ENCODE measurements around the gene ZIC2.
A peak's percentile ranks its signal among the peaks of the same experiment; 100 is the strongest.

The ZIC2 gene

DNA sequence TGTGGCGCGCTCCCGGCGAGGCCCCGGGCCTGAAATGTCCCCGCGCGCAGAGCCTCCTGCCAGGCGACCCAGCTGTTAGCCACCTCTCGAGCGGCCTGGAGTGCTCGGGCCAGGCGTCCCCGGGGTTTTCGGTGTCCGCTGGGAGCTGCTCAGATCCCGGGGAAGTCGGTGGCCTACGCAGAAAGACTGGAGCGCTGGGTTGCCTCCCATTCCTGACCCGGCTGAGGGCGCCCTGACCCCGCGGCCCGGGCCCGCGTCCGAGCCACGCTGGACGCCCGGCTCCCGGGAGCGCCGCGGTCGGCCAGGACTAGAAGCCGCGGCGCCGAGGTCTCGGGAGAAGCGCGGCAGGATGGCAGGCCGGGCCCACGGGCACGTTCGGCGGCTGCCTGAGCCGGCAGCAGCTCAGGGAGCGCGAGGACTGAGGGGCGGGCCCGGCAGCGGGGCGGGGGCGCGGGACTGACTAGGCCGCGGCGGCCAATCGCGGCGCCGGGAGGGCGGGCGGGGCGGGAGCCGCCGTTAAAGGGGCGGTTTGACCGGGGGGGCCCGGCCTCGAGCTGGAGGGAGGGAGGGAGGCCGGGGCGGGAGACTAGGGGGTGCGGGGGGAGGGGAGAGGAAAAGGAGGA lies 1.3 kb upstream of the ZIC2 start:
- H3K9ac ChIP-seq (ENCODE audit: low read depth in 1 of 2, low read length in 2 of 2): no peak overlapping the region
- H3K4me3 ChIP-seq (ENCODE audit: low read depth in 1 of 2, low read length in 2 of 2): peak overlapping the region; percentile 50
- no peak overlapping the region for H3K27ac ChIP-seq (ENCODE audit: low read depth, low read length)
- H3K4me1 ChIP-seq (ENCODE audit: control insufficient read depth in 1 of 2, insufficient read depth in 2 of 2, low read length in 2 of 2): peaks cover 10 to 14% of the 10 kb centered on the region in 2 donors
- H3K36me3 ChIP-seq (ENCODE audit: control insufficient read depth in 1 of 2, insufficient read depth in 2 of 2, low read length in 2 of 2): no peaks in the 10 kb centered on the region
- H3K27me3 ChIP-seq (ENCODE audit: control insufficient read depth in 1 of 2, insufficient read depth in 2 of 2, low read length in 2 of 2): peaks cover 79 to 83% of the 10 kb centered on the region in 2 donors
- H3K9me3 ChIP-seq (ENCODE audit: control insufficient read depth in 1 of 2, low read length in 2 of 2): no peaks in the 10 kb centered on the region

DNA sequence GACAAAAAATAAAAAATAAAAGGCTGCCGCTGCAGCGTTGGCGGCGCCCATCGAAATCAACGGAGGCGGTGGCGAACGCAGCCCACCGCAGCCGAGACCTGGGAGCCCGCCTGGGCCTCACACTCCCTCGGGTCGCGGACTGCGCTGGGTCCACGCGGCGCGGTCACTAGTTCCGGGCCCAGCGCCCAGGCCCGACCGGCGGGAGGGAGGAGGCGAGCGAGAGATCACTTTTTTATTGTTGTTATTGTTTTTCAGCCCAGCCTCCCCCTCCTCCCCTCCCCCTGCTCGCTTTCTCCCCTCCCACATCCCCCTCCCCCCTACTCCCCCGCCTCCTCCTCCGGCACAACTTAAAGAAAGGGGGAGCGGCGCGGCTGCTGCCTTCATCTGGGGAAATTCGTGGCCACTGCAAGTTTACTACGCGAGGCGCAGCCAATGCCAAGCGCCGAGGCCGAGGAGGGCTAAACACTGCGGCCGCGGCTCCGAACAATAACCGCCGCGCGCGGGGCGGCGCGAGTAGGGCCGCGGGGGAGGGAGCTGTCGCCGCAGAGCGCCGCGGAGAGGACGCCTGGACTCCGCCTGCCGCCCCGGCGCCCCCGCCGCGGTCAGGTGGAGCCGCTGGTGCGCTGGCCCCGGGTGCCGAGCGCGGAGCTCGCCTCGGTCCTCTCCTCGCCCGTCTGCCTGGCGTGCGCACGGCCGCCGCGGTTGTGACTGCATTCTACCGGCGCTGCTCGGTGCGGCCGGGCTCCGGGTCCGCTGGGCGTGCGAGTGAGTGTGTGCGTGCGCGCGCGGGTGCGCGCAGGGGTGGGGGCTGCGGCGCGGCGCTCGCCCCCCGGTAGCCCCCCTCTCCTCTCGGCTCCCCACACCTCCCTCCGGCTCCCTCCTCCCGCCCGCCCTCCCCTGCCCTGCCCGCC lies 505 bp upstream of the ZIC2 start:
- Histone ChIP-seq H3K27ac (ENCODE audit: low read depth, low read length) (no peak overlapping the region), H3K4me1 (ENCODE audit: control insufficient read depth in 1 of 2, insufficient read depth in 2 of 2, low read length in 2 of 2) (peaks cover 10 to 14% of the 10 kb centered on the region in 2 donors), H3K4me3 (ENCODE audit: low read depth in 1 of 2, low read length in 2 of 2) (peak overlapping the region in 1 of 2 donors; percentile 57), H3K36me3 (ENCODE audit: control insufficient read depth in 1 of 2, insufficient read depth in 2 of 2, low read length in 2 of 2) (no peaks in the 10 kb centered on the region), H3K9me3 (ENCODE audit: control insufficient read depth in 1 of 2, low read length in 2 of 2) (no peaks in the 10 kb centered on the region), H3K27me3 (ENCODE audit: control insufficient read depth in 1 of 2, insufficient read depth in 2 of 2, low read length in 2 of 2) (peaks cover 75 to 79% of the 10 kb centered on the region in 2 donors), H3K9ac (ENCODE audit: low read depth in 1 of 2, low read length in 2 of 2) (no peak overlapping the region)

DNA sequence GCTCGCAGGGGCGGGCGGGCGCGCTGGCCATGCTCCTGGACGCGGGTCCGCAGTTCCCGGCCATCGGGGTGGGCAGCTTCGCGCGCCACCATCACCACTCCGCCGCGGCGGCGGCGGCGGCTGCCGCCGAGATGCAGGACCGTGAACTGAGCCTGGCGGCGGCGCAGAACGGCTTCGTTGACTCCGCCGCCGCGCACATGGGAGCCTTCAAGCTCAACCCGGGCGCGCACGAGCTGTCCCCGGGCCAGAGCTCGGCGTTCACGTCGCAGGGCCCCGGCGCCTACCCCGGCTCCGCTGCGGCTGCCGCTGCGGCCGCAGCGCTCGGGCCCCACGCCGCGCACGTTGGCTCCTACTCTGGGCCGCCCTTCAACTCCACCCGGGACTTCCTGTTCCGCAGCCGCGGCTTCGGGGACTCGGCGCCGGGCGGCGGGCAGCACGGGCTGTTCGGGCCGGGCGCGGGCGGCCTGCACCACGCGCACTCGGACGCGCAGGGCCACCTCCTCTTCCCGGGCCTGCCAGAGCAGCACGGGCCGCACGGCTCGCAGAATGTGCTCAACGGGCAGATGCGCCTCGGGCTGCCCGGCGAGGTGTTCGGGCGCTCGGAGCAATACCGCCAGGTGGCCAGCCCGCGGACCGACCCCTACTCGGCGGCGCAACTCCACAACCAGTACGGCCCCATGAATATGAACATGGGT lies 599 bp downstream of the ZIC2 start:
- Histone ChIP-seq H3K36me3 (ENCODE audit: control insufficient read depth in 1 of 2, insufficient read depth in 2 of 2, low read length in 2 of 2) (no peaks in the 10 kb centered on the region), H3K9ac (ENCODE audit: low read depth in 1 of 2, low read length in 2 of 2) (no peak overlapping the region), H3K4me3 (ENCODE audit: low read depth in 1 of 2, low read length in 2 of 2) (peak overlapping the region in 1 of 2 donors; percentile 16), H3K4me1 (ENCODE audit: control insufficient read depth in 1 of 2, insufficient read depth in 2 of 2, low read length in 2 of 2) (peaks cover 10 to 14% of the 10 kb centered on the region in 2 donors), H3K9me3 (ENCODE audit: control insufficient read depth in 1 of 2, low read length in 2 of 2) (no peaks in the 10 kb centered on the region), H3K27me3 (ENCODE audit: control insufficient read depth in 1 of 2, insufficient read depth in 2 of 2, low read length in 2 of 2) (peaks cover 75 to 79% of the 10 kb centered on the region in 2 donors), H3K27ac (ENCODE audit: low read depth, low read length) (no peak overlapping the region)

DNA sequence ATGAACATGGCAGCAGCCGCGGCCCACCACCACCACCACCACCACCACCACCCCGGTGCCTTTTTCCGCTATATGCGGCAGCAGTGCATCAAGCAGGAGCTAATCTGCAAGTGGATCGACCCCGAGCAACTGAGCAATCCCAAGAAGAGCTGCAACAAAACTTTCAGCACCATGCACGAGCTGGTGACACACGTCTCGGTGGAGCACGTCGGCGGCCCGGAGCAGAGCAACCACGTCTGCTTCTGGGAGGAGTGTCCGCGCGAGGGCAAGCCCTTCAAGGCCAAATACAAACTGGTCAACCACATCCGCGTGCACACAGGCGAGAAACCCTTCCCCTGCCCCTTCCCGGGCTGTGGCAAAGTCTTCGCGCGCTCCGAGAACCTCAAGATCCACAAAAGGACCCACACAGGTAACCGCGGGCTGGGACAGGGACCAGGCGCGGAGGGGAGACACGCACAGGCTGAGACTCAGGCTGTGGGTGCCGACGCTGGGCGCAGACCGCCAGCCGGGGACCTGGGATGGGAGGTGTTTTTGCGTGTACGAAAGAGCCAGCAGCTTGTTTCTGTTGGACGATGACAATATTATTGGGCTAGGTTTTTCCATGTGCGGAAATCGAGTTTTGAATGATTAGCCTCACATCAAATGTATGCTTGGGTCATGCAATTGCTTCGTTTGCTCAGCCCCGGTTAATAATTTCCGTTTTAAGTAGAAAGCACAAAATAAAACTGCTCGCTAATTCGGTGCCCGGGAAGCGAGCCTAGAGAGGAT lies 1.3 kb downstream of the ZIC2 start:
- Histone ChIP-seq H3K9me3 (ENCODE audit: control insufficient read depth in 1 of 2, low read length in 2 of 2) (no peaks in the 10 kb centered on the region), H3K36me3 (ENCODE audit: control insufficient read depth in 1 of 2, insufficient read depth in 2 of 2, low read length in 2 of 2) (no peaks in the 10 kb centered on the region), H3K27ac (ENCODE audit: low read depth, low read length) (no peak overlapping the region), H3K4me3 (ENCODE audit: low read depth in 1 of 2, low read length in 2 of 2) (no peak overlapping the region), H3K27me3 (ENCODE audit: control insufficient read depth in 1 of 2, insufficient read depth in 2 of 2, low read length in 2 of 2) (peaks cover 75 to 79% of the 10 kb centered on the region in 2 donors), H3K4me1 (ENCODE audit: control insufficient read depth in 1 of 2, insufficient read depth in 2 of 2, low read length in 2 of 2) (peaks cover 10 to 14% of the 10 kb centered on the region in 2 donors), H3K9ac (ENCODE audit: low read depth in 1 of 2, low read length in 2 of 2) (no peak overlapping the region)

DNA sequence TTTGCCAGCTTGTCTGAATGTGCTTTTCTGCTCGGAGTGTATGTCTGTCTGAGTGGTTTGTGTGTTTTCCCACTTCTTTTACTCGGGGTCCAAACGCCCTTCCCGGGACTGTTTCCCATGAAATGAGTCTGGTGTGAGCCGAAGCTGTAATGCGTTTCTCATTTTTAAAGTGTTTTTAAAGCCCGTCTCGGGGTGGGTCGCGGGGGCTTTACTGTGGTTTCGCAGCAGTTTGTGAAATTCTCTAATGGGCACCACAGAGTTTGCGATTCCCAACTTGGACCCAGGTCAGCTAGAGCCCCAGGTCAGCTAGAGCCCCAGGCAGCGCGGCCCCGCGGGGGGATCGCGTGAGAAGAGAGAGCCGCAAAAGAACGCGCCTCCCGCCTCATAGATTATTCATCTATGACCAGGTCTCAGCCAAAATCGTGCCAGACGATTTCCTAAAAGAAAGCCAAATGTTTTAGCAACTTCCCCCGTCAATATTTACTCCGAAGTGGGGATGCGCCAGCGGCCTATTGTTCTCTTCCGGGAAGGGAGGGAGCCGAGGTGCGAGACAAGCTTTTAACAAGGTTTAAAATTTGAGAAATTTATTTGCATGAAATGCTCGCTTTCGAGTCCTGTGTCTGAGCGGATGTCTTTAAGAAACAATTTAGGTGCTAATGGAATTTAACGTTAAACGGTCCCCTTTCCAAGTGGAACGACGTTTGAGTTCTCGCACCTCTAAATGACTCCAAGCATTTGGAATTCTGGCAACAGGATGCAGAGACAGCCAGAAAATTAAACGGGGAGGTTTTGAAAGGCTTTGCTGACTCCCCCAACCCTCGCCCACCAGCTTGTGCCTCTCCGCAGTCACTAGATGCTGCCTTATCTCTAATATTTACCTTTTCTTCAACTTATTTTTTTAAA lies 2.2 kb downstream of the ZIC2 start:
- Histone ChIP-seq H3K4me3 (ENCODE audit: low read depth in 1 of 2, low read length in 2 of 2) (no peak overlapping the region), H3K36me3 (ENCODE audit: control insufficient read depth in 1 of 2, insufficient read depth in 2 of 2, low read length in 2 of 2) (no peaks in the 10 kb centered on the region), H3K27me3 (ENCODE audit: control insufficient read depth in 1 of 2, insufficient read depth in 2 of 2, low read length in 2 of 2) (peaks cover 73 to 79% of the 10 kb centered on the region in 2 donors), H3K27ac (ENCODE audit: low read depth, low read length) (no peak overlapping the region), H3K4me1 (ENCODE audit: control insufficient read depth in 1 of 2, insufficient read depth in 2 of 2, low read length in 2 of 2) (peaks cover 10 to 14% of the 10 kb centered on the region in 2 donors), H3K9ac (ENCODE audit: low read depth in 1 of 2, low read length in 2 of 2) (no peak overlapping the region), H3K9me3 (ENCODE audit: control insufficient read depth in 1 of 2, low read length in 2 of 2) (no peaks in the 10 kb centered on the region)

DNA sequence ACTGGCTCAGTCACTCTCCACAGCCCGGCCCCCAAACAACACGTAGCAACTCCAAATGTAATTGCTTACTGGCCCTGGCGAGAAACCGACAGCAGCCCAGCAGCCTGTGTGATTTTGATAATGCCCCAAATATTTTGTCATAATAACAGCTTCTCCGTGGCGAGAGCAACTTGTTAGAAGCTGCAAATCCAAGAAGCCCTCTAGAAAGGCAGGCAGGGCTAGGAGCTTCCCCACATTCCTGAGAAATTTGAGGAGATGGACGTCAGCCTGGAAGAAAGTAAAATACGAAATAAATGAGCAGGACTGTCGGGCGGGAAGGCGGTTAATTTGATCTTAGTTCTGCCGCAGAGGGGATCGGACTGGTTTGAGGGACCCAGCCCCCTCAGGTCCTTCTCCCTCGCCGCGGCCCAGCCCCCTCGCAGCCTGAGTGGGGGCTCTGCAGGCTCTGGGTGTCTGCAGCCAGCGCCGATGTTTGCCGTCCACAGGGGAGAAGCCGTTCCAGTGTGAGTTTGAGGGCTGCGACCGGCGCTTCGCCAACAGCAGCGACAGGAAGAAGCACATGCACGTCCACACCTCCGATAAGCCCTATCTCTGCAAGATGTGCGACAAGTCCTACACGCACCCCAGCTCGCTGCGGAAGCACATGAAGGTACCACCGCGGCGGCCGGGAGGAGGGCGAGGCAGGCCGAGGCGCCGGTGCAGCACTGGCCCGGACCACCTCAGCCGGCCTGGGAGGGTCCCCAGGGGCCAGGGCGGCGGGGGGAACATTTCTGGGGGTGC lies 3.1 kb downstream of the ZIC2 start:
- H3K27ac ChIP-seq (ENCODE audit: low read depth, low read length): no peak overlapping the region
- H3K9ac ChIP-seq (ENCODE audit: low read depth in 1 of 2, low read length in 2 of 2): no peak overlapping the region
- H3K9me3 ChIP-seq (ENCODE audit: control insufficient read depth in 1 of 2, low read length in 2 of 2): no peaks in the 10 kb centered on the region
- H3K27me3 ChIP-seq (ENCODE audit: control insufficient read depth in 1 of 2, insufficient read depth in 2 of 2, low read length in 2 of 2): peaks cover 73 to 79% of the 10 kb centered on the region in 2 donors
- no peaks in the 10 kb centered on the region for H3K36me3 ChIP-seq (ENCODE audit: control insufficient read depth in 1 of 2, insufficient read depth in 2 of 2, low read length in 2 of 2)
- no peak overlapping the region for H3K4me3 ChIP-seq (ENCODE audit: low read depth in 1 of 2, low read length in 2 of 2)
- H3K4me1 ChIP-seq (ENCODE audit: control insufficient read depth in 1 of 2, insufficient read depth in 2 of 2, low read length in 2 of 2): peaks cover 12% of the 10 kb centered on the region in 2 donors

DNA sequence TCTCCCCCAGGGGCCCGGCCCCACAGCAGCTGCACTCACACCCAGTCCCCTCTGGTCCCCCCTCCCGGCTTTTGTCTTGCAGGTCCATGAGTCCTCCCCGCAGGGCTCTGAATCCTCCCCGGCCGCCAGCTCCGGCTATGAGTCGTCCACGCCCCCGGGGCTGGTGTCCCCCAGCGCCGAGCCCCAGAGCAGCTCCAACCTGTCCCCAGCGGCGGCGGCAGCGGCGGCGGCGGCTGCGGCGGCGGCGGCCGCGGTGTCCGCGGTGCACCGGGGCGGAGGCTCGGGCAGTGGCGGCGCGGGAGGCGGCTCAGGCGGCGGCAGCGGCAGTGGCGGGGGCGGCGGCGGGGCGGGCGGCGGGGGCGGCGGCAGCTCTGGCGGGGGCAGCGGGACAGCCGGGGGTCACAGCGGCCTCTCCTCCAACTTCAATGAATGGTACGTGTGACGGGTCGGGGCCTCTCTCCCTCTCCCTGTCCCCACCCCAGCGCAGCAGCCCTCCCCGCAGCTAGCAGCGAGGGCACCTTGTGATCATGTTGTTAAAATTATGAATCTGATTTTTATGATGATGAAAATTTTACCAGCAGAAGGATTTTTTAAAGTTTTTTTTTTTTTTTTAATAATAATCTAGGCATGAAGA lies 3.8 kb downstream of the ZIC2 start:
- H3K27me3 ChIP-seq (ENCODE audit: control insufficient read depth in 1 of 2, insufficient read depth in 2 of 2, low read length in 2 of 2): peaks cover 73 to 79% of the 10 kb centered on the region in 2 donors

DNA sequence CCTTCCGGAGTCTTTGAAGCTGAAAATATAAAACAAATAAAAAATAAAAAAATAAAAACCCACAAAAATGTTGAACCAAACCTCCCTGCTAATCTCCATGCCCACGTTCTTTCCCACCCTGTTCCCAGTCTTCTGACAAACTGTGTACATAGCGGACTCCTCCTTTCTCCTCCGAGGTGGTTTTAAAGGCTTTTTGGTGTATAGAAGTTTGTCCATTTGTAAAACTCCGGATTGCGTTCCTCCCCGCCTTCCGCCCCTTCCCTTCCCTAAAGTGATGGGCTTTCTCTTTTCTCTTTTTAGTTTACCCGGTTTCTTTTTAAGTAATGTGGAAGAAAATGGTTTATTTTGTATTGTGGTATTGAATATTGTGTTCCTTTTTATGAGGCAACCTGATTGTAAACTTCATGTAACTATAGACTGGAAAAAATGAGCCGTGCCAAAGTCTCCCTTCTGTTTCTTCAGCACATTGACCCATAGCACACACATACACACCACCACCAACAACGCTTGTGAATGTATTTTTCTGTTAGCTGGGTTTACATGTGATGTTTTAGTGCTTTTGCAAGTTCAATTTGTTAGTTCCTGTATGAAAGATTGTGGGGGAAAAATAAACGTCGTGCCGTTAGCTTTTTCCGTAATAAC lies 4.4 kb downstream of the ZIC2 start:
- Histone ChIP-seq H3K4me3 (ENCODE audit: low read depth in 1 of 2, low read length in 2 of 2) (no peak overlapping the region), H3K27ac (ENCODE audit: low read depth, low read length) (no peak overlapping the region), H3K9me3 (ENCODE audit: control insufficient read depth in 1 of 2, low read length in 2 of 2) (no peaks in the 10 kb centered on the region), H3K36me3 (ENCODE audit: control insufficient read depth in 1 of 2, insufficient read depth in 2 of 2, low read length in 2 of 2) (no peaks in the 10 kb centered on the region), H3K27me3 (ENCODE audit: control insufficient read depth in 1 of 2, insufficient read depth in 2 of 2, low read length in 2 of 2) (peaks cover 79 to 86% of the 10 kb centered on the region in 2 donors), H3K4me1 (ENCODE audit: control insufficient read depth in 1 of 2, insufficient read depth in 2 of 2, low read length in 2 of 2) (peaks cover 14 to 15% of the 10 kb centered on the region in 2 donors), H3K9ac (ENCODE audit: low read depth in 1 of 2, low read length in 2 of 2) (no peak overlapping the region)

More for the DNA sequence above, 3.8 kb downstream of the ZIC2 start:
- Histone ChIP-seq H3K4me1 (ENCODE audit: control insufficient read depth in 1 of 2, insufficient read depth in 2 of 2, low read length in 2 of 2) (peaks cover 13 to 15% of the 10 kb centered on the region in 2 donors), H3K27ac (ENCODE audit: low read depth, low read length) (no peak overlapping the region), H3K4me3 (ENCODE audit: low read depth in 1 of 2, low read length in 2 of 2) (no peak overlapping the region), H3K9ac (ENCODE audit: low read depth in 1 of 2, low read length in 2 of 2) (no peak overlapping the region), H3K9me3 (ENCODE audit: control insufficient read depth in 1 of 2, low read length in 2 of 2) (no peaks in the 10 kb centered on the region), H3K36me3 (ENCODE audit: control insufficient read depth in 1 of 2, insufficient read depth in 2 of 2, low read length in 2 of 2) (no peaks in the 10 kb centered on the region)

All from duodenal mucosa (tissue), 2 donors.